Left ventricle myocardium inferior (tissue), 1 donor: ENCODE measurements around the gene FIZ1. TPM values are rescaled to one million over a fixed set of nuclear protein-coding genes. Genes with fewer than 3 reads are reported as not detected.

Experiments used
- DNase-seq: peaks from one replicate; pipeline ENCODE4 v3.0.0-alpha.2; 2020
- H3K27ac ChIP-seq: fragments of 200-600 bp; replicated peaks from 2 replicates; pipeline ENCODE4 v1.8.0; 2021
- H3K27me3 ChIP-seq: fragments of 200-600 bp; 2 replicates; pipeline ENCODE4 v1.8.0; 2021; ENCODE audit warnings: low read depth
- H3K36me3 ChIP-seq: fragments of 200-600 bp; 2 replicates; pipeline ENCODE4 v1.8.0; 2021
- H3K4me1 ChIP-seq: fragments of 200-600 bp; 2 replicates; pipeline ENCODE4 v1.8.0; 2021
- H3K4me3 ChIP-seq: fragments of 200-600 bp; 2 replicates; pipeline ENCODE4 v1.8.0; 2021; ENCODE audit warnings: mild to moderate bottlenecking, moderate library complexity
- H3K9me3 ChIP-seq: fragments of 200-600 bp; replicated peaks from 2 replicates; pipeline ENCODE4 v1.8.0; 2021
- CTCF ChIP-seq: fragments of 200-600 bp; IDR thresholded peaks from 2 replicates; pipeline ENCODE4 v1.8.0; 2021; ENCODE audit warnings: antibody characterized with exemption, mild to moderate bottlenecking, borderline replicate concordance
- intact Hi-C: fragments of 100-400 bp; cut with micrococcal nuclease; formaldehyde crosslinking; loops from one replicate; pipeline ENCODE4 v1.11.0; 2022
- total RNA-seq: library from RNA; stranded (reverse); fragmentation: NEBNext Ultra II Directional; extraction: Animal tissue kit (Norgen Biotek cat#: 25700); gene quantifications from one replicate; pipeline ENCODE4 v1.2.1, GENCODE V29; 2021
- donor health status: DM: no; HTN: yes; CAD: no; lungs with severe emphysema.

FIZ1 gene
- total RNA-seq, 1 donor from 2014 or later: 16.0 TPM

GRCh38 chr19:55601084-55601483 is 1.8 kb upstream of the FIZ1 start:
- DNase-seq: no peak
- intact Hi-C loops: no loop called here
- TF ChIP-seq CTCF: no peak
- Histone ChIP-seq H3K36me3 (peaks cover 14% of the 10 kb centered on the region), H3K9me3 (no peaks in the 10 kb centered on the region), H3K4me3 (peak overlapping the region; percentile 83), H3K27ac (peak overlapping the region; percentile 99), H3K4me1 (peaks cover 41% of the 10 kb centered on the region), H3K27me3 (no peaks in the 10 kb centered on the region)

GRCh38 chr19:55600662-55601028 is 1.3 kb upstream of the FIZ1 start:
- DNase-seq: no peak
- H3K9me3 ChIP-seq: no peaks in the 10 kb centered on the region
- H3K4me1 ChIP-seq: peaks cover 41% of the 10 kb centered on the region
- intact Hi-C loops: no loop called here
- peaks cover 19% of the 10 kb centered on the region for H3K36me3 ChIP-seq
- H3K27ac ChIP-seq: peak overlapping the region; percentile 99
- H3K4me3 ChIP-seq: peak overlapping the region; percentile 83
- no peak for TF ChIP-seq CTCF
- H3K27me3 ChIP-seq: no peaks in the 10 kb centered on the region

- Histone ChIP-seq H3K27ac (peak within 1 kb of the TSS; percentile 99), H3K4me1 (peaks cover 39% of the 10 kb centered on the region), H3K9me3 (no peaks in the 10 kb centered on the region), H3K36me3 (peaks cover 25% of the 10 kb centered on the region), H3K27me3 (no peaks in the 10 kb centered on the region), H3K4me3 (peak within 1 kb of the TSS; percentile 83)
- intact Hi-C loops: no loop called here
- TF ChIP-seq CTCF: no peak
- peak; percentile 84 for DNase-seq
These were observed 735 bp upstream of the FIZ1 start, which contains the start of gene ZNF524 for GRCh38 chr19:55599842-55600661. Gene ZNF524, plus strand, starts transcription at chr19:55600288. Its CDS starts 1,825 bp downstream, at chr19:55602113.

GRCh38 chr19:55598719-55599467 is 424 bp downstream of the FIZ1 start:
- peak overlapping the region; percentile 83 for H3K4me3 ChIP-seq
- peak overlapping the region; percentile 99 for H3K27ac ChIP-seq
- peaks cover 26% of the 10 kb centered on the region for H3K36me3 ChIP-seq
- H3K9me3 ChIP-seq: no peaks in the 10 kb centered on the region
- TF ChIP-seq CTCF: no peak
- intact Hi-C loops: no loop called here
- H3K27me3 ChIP-seq: no peaks in the 10 kb centered on the region
- peak; percentile 90 for DNase-seq
- peaks cover 28% of the 10 kb centered on the region for H3K4me1 ChIP-seq

- H3K27me3 ChIP-seq: no peaks in the 10 kb centered on the region
- no peak for DNase-seq
- H3K36me3 ChIP-seq: peaks cover 34% of the 10 kb centered on the region
- no peak overlapping the region for H3K4me3 ChIP-seq
- H3K27ac ChIP-seq: peak overlapping the region; percentile 99
- H3K9me3 ChIP-seq: no peaks in the 10 kb centered on the region
- no peak for TF ChIP-seq CTCF
- intact Hi-C loops: no loop called here
- peaks cover 26% of the 10 kb centered on the region for H3K4me1 ChIP-seq
These were observed 1.3 kb downstream of the FIZ1 start for GRCh38 chr19:55598034-55598433.
